H9 (cell line): ENCODE data around the gene DCC. TPM values are rescaled to one million over a fixed set of nuclear protein-coding genes. Genes with fewer than 3 reads are reported as not detected.

ENCODE experiments used
- DNase-seq: peaks from one replicate; pipeline ENCODE4 v3.0.0-alpha.2; 2017
- H2AFZ ChIP-seq: one replicate; pipeline ENCODE4 v1.6.1; 2013; ENCODE audit warnings: mild to moderate bottlenecking, low read length, control low read depth, moderate library complexity
- H2AK5ac ChIP-seq: 2 replicates; pipeline ENCODE4 v1.6.1; 2013; ENCODE audit warnings: low read length, control low read depth, mixed read lengths; ENCODE audit not compliant: insufficient read length
- H2BK120ac ChIP-seq: one replicate; pipeline ENCODE4 v1.6.1; 2013; ENCODE audit warnings: low read depth, mild to moderate bottlenecking, low read length, control low read depth, inconsistent platforms; ENCODE audit not compliant: poor library complexity, severe bottlenecking
- H2BK12ac ChIP-seq: 2 replicates; pipeline ENCODE4 v1.6.1; 2013; ENCODE audit warnings: low read length, control low read depth, mixed read lengths, low read depth; ENCODE audit not compliant: insufficient read length
- H2BK15ac ChIP-seq: 2 replicates; pipeline ENCODE4 v1.6.1; 2013; ENCODE audit warnings: low read depth, low read length, control low read depth
- H2BK20ac ChIP-seq: one replicate; pipeline ENCODE4 v1.6.1; 2013; ENCODE audit warnings: low read depth, mild to moderate bottlenecking, low read length, control low read depth, inconsistent platforms; ENCODE audit not compliant: poor library complexity, severe bottlenecking
- H2BK5ac ChIP-seq: 2 replicates; pipeline ENCODE4 v1.6.1; 2013; ENCODE audit warnings: low read length, control low read depth, mixed read lengths; ENCODE audit not compliant: insufficient read length
- H3K14ac ChIP-seq: 2 replicates; pipeline ENCODE4 v1.6.1; 2013; ENCODE audit warnings: low read length, control low read depth; ENCODE audit not compliant: insufficient read depth
- H3K18ac ChIP-seq: 2 replicates; pipeline ENCODE4 v1.6.1; 2013; ENCODE audit warnings: low read depth, mild to moderate bottlenecking, mixed read lengths, low read length, control low read depth; ENCODE audit not compliant: insufficient read length
- H3K23ac ChIP-seq: 2 replicates; pipeline ENCODE4 v1.6.1; 2013; ENCODE audit warnings: low read length, control low read depth, mixed read lengths, low read depth; ENCODE audit not compliant: insufficient read length
- H3K23me2 ChIP-seq: 2 replicates; pipeline ENCODE4 v1.6.1; 2013; ENCODE audit warnings: low read depth, mild to moderate bottlenecking, mixed read lengths, low read length, control low read depth; ENCODE audit not compliant: insufficient read length, poor library complexity, severe bottlenecking
- H3K27ac ChIP-seq: 2 replicates; pipeline ENCODE4 v1.5.1; 2013; ENCODE audit warnings: low read length, control low read depth, mixed read lengths, low read depth; ENCODE audit not compliant: insufficient read length
- H3K27me3 ChIP-seq: 2 replicates; pipeline ENCODE4 v1.6.1; 2013; ENCODE audit warnings: low read length, control low read depth, inconsistent platforms; ENCODE audit not compliant: insufficient read depth
- H3K4ac ChIP-seq: 2 replicates; pipeline ENCODE4 v1.6.1; 2013; ENCODE audit warnings: low read depth, mild to moderate bottlenecking, control low read depth, inconsistent platforms, low read length, moderate library complexity
- H3K4me1 ChIP-seq: 2 replicates; pipeline ENCODE4 v1.6.1; 2013; ENCODE audit warnings: low read length, control low read depth, inconsistent platforms; ENCODE audit not compliant: insufficient read depth
- H3K4me2 ChIP-seq: 2 replicates; pipeline ENCODE4 v1.6.1; 2013; ENCODE audit warnings: low read length, control low read depth, mixed read lengths; ENCODE audit not compliant: insufficient read length, insufficient read depth
- H3K56ac ChIP-seq: 2 replicates; pipeline ENCODE4 v1.6.1; 2013; ENCODE audit warnings: low read depth, mild to moderate bottlenecking, mixed read lengths, low read length, control low read depth; ENCODE audit not compliant: insufficient read length
- H3K79me1 ChIP-seq: 2 replicates; pipeline ENCODE4 v1.6.1; 2013; ENCODE audit warnings: low read depth, mild to moderate bottlenecking, moderate library complexity, low read length, control low read depth, inconsistent platforms; ENCODE audit not compliant: insufficient read depth, poor library complexity, severe bottlenecking
- H3K79me2 ChIP-seq: 2 replicates; pipeline ENCODE4 v1.6.1; 2013; ENCODE audit warnings: low read length, control low read depth, inconsistent platforms; ENCODE audit not compliant: insufficient read depth
- H3K9ac ChIP-seq: 2 replicates; pipeline ENCODE4 v1.6.1; 2013; ENCODE audit warnings: low read length, control low read depth, mixed read lengths; ENCODE audit not compliant: insufficient read length; ENCODE audit errors: extremely low read depth
- H3K9me3 ChIP-seq: one replicate; pipeline ENCODE4 v1.6.1; 2013; ENCODE audit warnings: low read depth, low read length, inconsistent platforms; ENCODE audit not compliant: control insufficient read depth
- H3T11ph ChIP-seq: one replicate; pipeline ENCODE4 v1.6.1; 2013; ENCODE audit warnings: mild to moderate bottlenecking, low read length, control low read depth, inconsistent platforms
- H4K20me1 ChIP-seq: one replicate; pipeline ENCODE4 v1.6.1; 2013; ENCODE audit not compliant: control insufficient read depth, insufficient read length, insufficient read depth
- H4K5ac ChIP-seq: 2 replicates; pipeline ENCODE4 v1.6.1; 2013; ENCODE audit warnings: low read depth, mild to moderate bottlenecking, mixed read lengths, low read length, control low read depth; ENCODE audit not compliant: insufficient read length
- H4K8ac ChIP-seq: replicated peaks from 2 replicates; pipeline ENCODE4 v1.6.1; 2013; ENCODE audit warnings: low read length, control low read depth, mixed read lengths, low read depth; ENCODE audit not compliant: insufficient read length
- H4K91ac ChIP-seq: 2 replicates; pipeline ENCODE4 v1.6.1; 2013; ENCODE audit warnings: low read depth, mild to moderate bottlenecking, moderate library complexity, mixed read lengths, low read length, control low read depth; ENCODE audit not compliant: insufficient read length
- H3K27ac Mint-ChIP-seq, 3 experiments: 2 replicates in 2 of 3; 3 replicates in 1 of 3; pipeline ENCODE4 v1.8.0; 2020 to 2021; ENCODE audit warnings: mixed read lengths in 3 of 3, mild to moderate bottlenecking in 1 of 3, moderate library complexity in 1 of 3
- H3K27me3 Mint-ChIP-seq: 2 replicates; pipeline ENCODE4 v1.8.0; 2021; ENCODE audit warnings: low read depth, mild to moderate bottlenecking, moderate library complexity, mixed read lengths
- H3K36me3 Mint-ChIP-seq, 3 experiments: 2 replicates in 2 of 3; 3 replicates in 1 of 3; pipeline ENCODE4 v1.8.0; 2020 to 2021; ENCODE audit warnings: low read depth in 3 of 3, mixed read lengths in 3 of 3; ENCODE audit not compliant: insufficient read depth in 1 of 3
- H3K4me1 Mint-ChIP-seq, 2 experiments: 2 replicates each; pipeline ENCODE4 v1.8.0; 2020; ENCODE audit warnings: mixed read lengths in 2 of 2
- H3K4me3 Mint-ChIP-seq, 2 experiments: 2 replicates in 1 of 2; 3 replicates in 1 of 2; pipeline ENCODE4 v1.8.0; 2020 to 2021; ENCODE audit warnings: mild to moderate bottlenecking in 2 of 2, mixed read lengths in 2 of 2, moderate library complexity in 1 of 2
- H3K9me3 Mint-ChIP-seq, 2 experiments: 2 replicates in 1 of 2; 3 replicates in 1 of 2; pipeline ENCODE4 v1.8.0; 2020; ENCODE audit warnings: mild to moderate bottlenecking in 2 of 2, mixed read lengths in 2 of 2, moderate library complexity in 1 of 2
- WGBS: extraction: QIAGEN DNeasy Blood & Tissue Kit; methylation state at CpG from one replicate; pipeline ENCODE4 v1.1.7; 2013; ENCODE audit warnings: missing lambda C conversion rate, low lambda C conversion rate, mixed read lengths; ENCODE audit not compliant: insufficient read length; ENCODE audit errors: extremely low coverage; 5-methylcytosine and 5-hydroxymethylcytosine counted together
- total RNA-seq: library from RNA; stranded (reverse); gene quantifications from 2 replicates; pipeline ENCODE4 v1.2.1, GENCODE V29; 2021
- TF ChIP-seq, protein P1 (sequence below): fragments of 200-600 bp; sonication (generic); conservative IDR thresholded peaks from 3 replicates; pipeline ENCODE4 v1.8.0; 2021; ENCODE audit warnings: antibody characterized with exemption, mild to moderate bottlenecking

Gene DCC
- total RNA-seq, 1 experiment from 2014 or later, result 0.35 TPM

GRCh38 chr18:52341103-52341432 is 1.1 kb downstream of the DCC start:
- no peaks in the 10 kb centered on the region for H4K20me1 ChIP-seq
- no peak overlapping the region for H2BK15ac ChIP-seq
- no peak overlapping the region for H4K5ac ChIP-seq
- H4K91ac ChIP-seq, result no peak overlapping the region
- no peak overlapping the region for H4K8ac ChIP-seq
- no peak overlapping the region for H3K9ac ChIP-seq
- Mint-ChIP-seq H3K27ac (no peak overlapping the region), H3K4me1 (peaks cover 27% of the 10 kb centered on the region in 2 experiments), H3K9me3 (peaks cover 0 to 2% of the 10 kb centered on the region in 2 experiments; a peak in 2 of 5 replicates), H3K4me3 (no peak overlapping the region), H3K27me3 (no peaks in the 10 kb centered on the region), H3K36me3 (no peaks in the 10 kb centered on the region; a peak in 1 of 7 replicates)
- no peak overlapping the region for H3K4ac ChIP-seq
- peaks cover 24% of the 10 kb centered on the region for H3K23me2 ChIP-seq
- no peak overlapping the region for H3T11ph ChIP-seq
- no peak overlapping the region for H3K18ac ChIP-seq
- H3K4me2 ChIP-seq, result peak overlapping the region; percentile 74
- DNase-seq, result no peak
- TF ChIP-seq, protein P1, sequence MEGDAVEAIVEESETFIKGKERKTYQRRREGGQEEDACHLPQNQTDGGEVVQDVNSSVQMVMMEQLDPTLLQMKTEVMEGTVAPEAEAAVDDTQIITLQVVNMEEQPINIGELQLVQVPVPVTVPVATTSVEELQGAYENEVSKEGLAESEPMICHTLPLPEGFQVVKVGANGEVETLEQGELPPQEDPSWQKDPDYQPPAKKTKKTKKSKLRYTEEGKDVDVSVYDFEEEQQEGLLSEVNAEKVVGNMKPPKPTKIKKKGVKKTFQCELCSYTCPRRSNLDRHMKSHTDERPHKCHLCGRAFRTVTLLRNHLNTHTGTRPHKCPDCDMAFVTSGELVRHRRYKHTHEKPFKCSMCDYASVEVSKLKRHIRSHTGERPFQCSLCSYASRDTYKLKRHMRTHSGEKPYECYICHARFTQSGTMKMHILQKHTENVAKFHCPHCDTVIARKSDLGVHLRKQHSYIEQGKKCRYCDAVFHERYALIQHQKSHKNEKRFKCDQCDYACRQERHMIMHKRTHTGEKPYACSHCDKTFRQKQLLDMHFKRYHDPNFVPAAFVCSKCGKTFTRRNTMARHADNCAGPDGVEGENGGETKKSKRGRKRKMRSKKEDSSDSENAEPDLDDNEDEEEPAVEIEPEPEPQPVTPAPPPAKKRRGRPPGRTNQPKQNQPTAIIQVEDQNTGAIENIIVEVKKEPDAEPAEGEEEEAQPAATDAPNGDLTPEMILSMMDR, result no peak
- H3K9me3 ChIP-seq, result no peaks in the 10 kb centered on the region
- no peaks in the 10 kb centered on the region for H3K79me1 ChIP-seq
- H3K14ac ChIP-seq, result no peak overlapping the region
- no CpG with 5 or more reads among the region's 7 CpGs for WGBS
- no peak overlapping the region for H2BK12ac ChIP-seq
- no peaks in the 10 kb centered on the region for H3K79me2 ChIP-seq
- no peak overlapping the region for H2AK5ac ChIP-seq
- no peak overlapping the region for H3K23ac ChIP-seq
- peaks cover 26% of the 10 kb centered on the region for H3K27me3 ChIP-seq
- no peak overlapping the region for H2BK120ac ChIP-seq
- no peak overlapping the region for H3K27ac ChIP-seq
- H2AFZ ChIP-seq, result no peak overlapping the region
- no peak overlapping the region for H2BK20ac ChIP-seq
- no peaks in the 10 kb centered on the region for H3K4me1 ChIP-seq
- H2BK5ac ChIP-seq, result no peak overlapping the region
- no peak overlapping the region for H3K56ac ChIP-seq
